GM23338 (cell line): ENCODE measurements around the gene SASH1.

Source experiments
- CREB1 ChIP-seq: fragments of 250-450 bp; sonication (Bioruptor Pico); IDR thresholded peaks from 2 replicates; pipeline ENCODE4 v1.5.0; 2020; ENCODE audit warnings: low read depth, mild to moderate bottlenecking, moderate library complexity
- CTCF ChIP-seq, 2 experiments: fragments of 200-600 bp in 1 of 2; sonication (generic) in 1 of 2; conservative IDR thresholded peaks; 2 replicates each; pipeline versions ENCODE4 v1.5.1 to v1.6.1; 2016 to 2017; ENCODE audit warnings: antibody characterized with exemption in 2 of 2, low read depth in 2 of 2, mild to moderate bottlenecking in 2 of 2, moderate library complexity in 1 of 2
- ETS1 ChIP-seq: IDR thresholded peaks from 2 replicates; pipeline ENCODE4 v1.6.1; 2016; ENCODE audit warnings: antibody characterized with exemption
- EZH2 ChIP-seq: fragments of 200-600 bp; sonication (generic); IDR thresholded peaks from one replicate; pipeline ENCODE4 v1.8.0; 2017; ENCODE audit warnings: antibody characterized with exemption, mild to moderate bottlenecking, low read depth; ENCODE audit not compliant: unreplicated experiment
- EZH2phosphoT487 ChIP-seq: fragments of 200-600 bp; sonication (generic); IDR thresholded peaks from one replicate; pipeline ENCODE4 v1.8.1; 2018; ENCODE audit warnings: antibody characterized with exemption; ENCODE audit not compliant: unreplicated experiment
- JUNB ChIP-seq: IDR thresholded peaks from one replicate; pipeline ENCODE4 v1.6.1; 2016; ENCODE audit warnings: antibody characterized with exemption; ENCODE audit not compliant: unreplicated experiment
- NANOG ChIP-seq: IDR thresholded peaks from 2 replicates; pipeline ENCODE4 v1.6.1; 2016; ENCODE audit warnings: antibody characterized with exemption, borderline replicate concordance
- POLR2AphosphoS5 ChIP-seq: IDR thresholded peaks from 2 replicates; pipeline ENCODE4 v1.6.1; 2016; ENCODE audit warnings: antibody characterized with exemption, low read depth
- REST ChIP-seq: IDR thresholded peaks from one replicate; pipeline ENCODE4 v1.6.1; 2018; ENCODE audit warnings: antibody characterized with exemption; ENCODE audit not compliant: unreplicated experiment
- ZNF114 ChIP-seq: fragments of 250-450 bp; sonication (Bioruptor Pico); IDR thresholded peaks from 2 replicates; pipeline ENCODE4 v1.5.0; 2020; ENCODE audit warnings: mild to moderate bottlenecking, moderate library complexity
- ZNF331 ChIP-seq: fragments of 250-450 bp; sonication (Bioruptor Pico); IDR thresholded peaks from 2 replicates; pipeline ENCODE4 v1.5.0; 2020; ENCODE audit warnings: low read depth, mild to moderate bottlenecking, moderate library complexity

- no peak for TF ChIP-seq EZH2
- no peak for TF ChIP-seq CTCF (conservative IDR thresholded peaks at IDR 0.05; ENCODE audit: low read depth in 2 of 2)
- TF ChIP-seq POLR2AphosphoS5 = no peak
- TF ChIP-seq REST = no peak
- no peak for TF ChIP-seq NANOG
- no peak for TF ChIP-seq JUNB
- no peak for TF ChIP-seq EZH2phosphoT487
- TF ChIP-seq CREB1 = no peak
- no peak for TF ChIP-seq ZNF331 (CRISPR knock-in tag)
- TF ChIP-seq ETS1 = no peak
- TF ChIP-seq ZNF114 = no peak
These were observed 201.8 kb downstream of the SASH1 start for GRCh38 chr6:148544421-148544820.
